Neural cell (in vitro differentiated cells): ENCODE results near the gene RUNX3. TPM values are rescaled to one million over a fixed set of nuclear protein-coding genes. Genes with fewer than 3 reads are reported as not detected.

Source experiments
- H2AFZ ChIP-seq: fragments of 200-600, 300-800 bp; sonication (generic), shearing (Covaris generic); 2 replicates; pipeline ENCODE4 v1.6.0; 2014; ENCODE audit warnings: low read depth, mild to moderate bottlenecking, antibody characterized with exemption, low read length, moderate library complexity
- H3F3A ChIP-seq: fragments of 200-600 bp; shearing (Covaris generic); 2 replicates; pipeline ENCODE4 v1.6.1; 2016; ENCODE audit warnings: mild to moderate bottlenecking, moderate library complexity, mixed read lengths, antibody characterized with exemption, low read length; ENCODE audit not compliant: insufficient read depth, poor library complexity, severe bottlenecking
- H3K27ac ChIP-seq: fragments of 200-600, 300-800 bp; sonication (generic), shearing (Covaris generic); 2 replicates; pipeline ENCODE4 v1.5.1; 2014; ENCODE audit warnings: mild to moderate bottlenecking, low read length, moderate library complexity
- H3K27me3 ChIP-seq: fragments of 300-800, 200-600 bp; sonication (generic), shearing (Covaris generic); 2 replicates; pipeline ENCODE4 v1.6.0; 2014; ENCODE audit warnings: mild to moderate bottlenecking, low read depth, low read length, moderate library complexity; ENCODE audit not compliant: insufficient read depth
- H3K36me3 ChIP-seq: fragments of 300-800, 200-600 bp; sonication (generic), shearing (Covaris generic); 2 replicates; pipeline ENCODE4 v1.5.1; 2014; ENCODE audit warnings: mild to moderate bottlenecking, antibody characterized with exemption, low read length, moderate library complexity; ENCODE audit not compliant: insufficient read depth
- H3K4me2 ChIP-seq: fragments of 300-800, 200-600 bp; sonication (generic), shearing (Covaris generic); 2 replicates; pipeline ENCODE4 v1.6.0; 2014; ENCODE audit warnings: mild to moderate bottlenecking, low read length
- H3K4me3 ChIP-seq: fragments of 300-800, 200-600 bp; sonication (generic), shearing (Covaris generic); 2 replicates; pipeline ENCODE4 v1.5.1; 2014; ENCODE audit warnings: mild to moderate bottlenecking, low read length, moderate library complexity
- H3K79me2 ChIP-seq: fragments of 200-600 bp; shearing (Covaris generic); replicated peaks from 2 replicates; pipeline ENCODE4 v1.6.0; 2014; ENCODE audit warnings: mild to moderate bottlenecking, low read length, moderate library complexity; ENCODE audit not compliant: insufficient read depth
- H3K9ac ChIP-seq: fragments of 300-800, 200-600 bp; sonication (generic), shearing (Covaris generic); 2 replicates; pipeline ENCODE4 v1.6.1; 2016; ENCODE audit warnings: mild to moderate bottlenecking, low read length, mixed read lengths
- H3K9me2 ChIP-seq: fragments of 200-600 bp; shearing (Covaris generic); 2 replicates; pipeline ENCODE4 v1.6.1; 2016; ENCODE audit warnings: mild to moderate bottlenecking, low read length, mixed read lengths; ENCODE audit not compliant: insufficient read depth
- H3K9me3 ChIP-seq: fragments of 200-600, 300-800 bp; sonication (generic), shearing (Covaris generic); 2 replicates; pipeline ENCODE4 v1.6.1; 2016; ENCODE audit warnings: mild to moderate bottlenecking, mixed run types, low read length, moderate library complexity, mixed read lengths
- H4K20me1 ChIP-seq: fragments of 200-600 bp; shearing (Covaris generic); 2 replicates; pipeline ENCODE4 v1.6.1; 2016; ENCODE audit warnings: mild to moderate bottlenecking, mixed run types; ENCODE audit not compliant: insufficient read depth
- CTCF ChIP-seq: fragments of 450-650 bp; IDR thresholded peaks from 2 replicates; pipeline ENCODE4 v1.5.1; 2014; ENCODE audit warnings: antibody characterized with exemption, mild to moderate bottlenecking, moderate library complexity; ENCODE audit not compliant: poor library complexity, severe bottlenecking
- EP300 ChIP-seq: fragments of 450-650 bp; conservative IDR thresholded peaks from 2 replicates; pipeline ENCODE4 v1.6.1; 2014; ENCODE audit warnings: antibody characterized with exemption, mild to moderate bottlenecking, moderate library complexity; ENCODE audit not compliant: poor library complexity, severe bottlenecking
- EZH2 ChIP-seq: fragments of 200-600, 300-800 bp; shearing (Covaris generic), sonication (generic); IDR thresholded peaks from 2 replicates; pipeline ENCODE4 v1.6.1; 2014; ENCODE audit warnings: antibody characterized with exemption, low read length, borderline replicate concordance, mild to moderate bottlenecking; ENCODE audit not compliant: insufficient read depth, poor library complexity, severe bottlenecking
- MXI1 ChIP-seq: fragments of 450-650 bp; conservative IDR thresholded peaks from 2 replicates; pipeline ENCODE4 v1.6.1; 2014; ENCODE audit warnings: antibody characterized with exemption, mild to moderate bottlenecking; ENCODE audit not compliant: poor library complexity, severe bottlenecking
- POLR2AphosphoS5 ChIP-seq: IDR thresholded peaks from 2 replicates; pipeline ENCODE4 v1.6.1; 2012
- RAD21 ChIP-seq: fragments of 450-650 bp; conservative IDR thresholded peaks from 2 replicates; pipeline ENCODE4 v1.6.1; 2014; ENCODE audit warnings: antibody characterized with exemption, mild to moderate bottlenecking, moderate library complexity
- REST ChIP-seq: IDR thresholded peaks from 2 replicates; pipeline ENCODE4 v1.6.1; 2012; ENCODE audit warnings: borderline replicate concordance
- SMC3 ChIP-seq: fragments of 450-650 bp; conservative IDR thresholded peaks from 2 replicates; pipeline ENCODE4 v1.6.1; 2014; ENCODE audit warnings: antibody characterized with exemption, mild to moderate bottlenecking, moderate library complexity; ENCODE audit not compliant: poor library complexity
- TAF1 ChIP-seq: IDR thresholded peaks from 2 replicates; pipeline ENCODE4 v1.6.1; 2012; ENCODE audit warnings: low read depth
- polyA plus RNA-seq: library from polyadenylated mRNA; depleted of rRNA; stranded (reverse); fragments of >200 nt; gene quantifications from 2 replicates; pipeline ENCODE4 v1.2.3, GENCODE V29; 2014

Gene RUNX3
- polyA plus RNA-seq, 1 donor from 2014 or later = not detected

- no peaks in the 10 kb centered on the region for H3F3A ChIP-seq
- H4K20me1 ChIP-seq = no peaks in the 10 kb centered on the region
- no peak overlapping the region for H3K4me3 ChIP-seq
- no peak for TF ChIP-seq EZH2
- no peak for TF ChIP-seq CTCF
- no peak overlapping the region for H2AFZ ChIP-seq
- H3K9ac ChIP-seq = no peak overlapping the region
- H3K9me2 ChIP-seq = no peaks in the 10 kb centered on the region
- no peaks in the 10 kb centered on the region for H3K36me3 ChIP-seq
- no peak overlapping the region for H3K27ac ChIP-seq
- no peaks in the 10 kb centered on the region for H3K9me3 ChIP-seq
- no peaks in the 10 kb centered on the region for H3K27me3 ChIP-seq
- H3K79me2 ChIP-seq = no peaks in the 10 kb centered on the region
- H3K4me2 ChIP-seq = no peak overlapping the region
These were observed 68.0 kb downstream of the RUNX3 start for GRCh38 chr1:24861821-24862727.

GRCh38 chr1:24860841-24861240 is 69.2 kb downstream of the RUNX3 start:
- no peaks in the 10 kb centered on the region for H3K9me3 ChIP-seq
- H3F3A ChIP-seq = no peaks in the 10 kb centered on the region
- no peaks in the 10 kb centered on the region for H3K79me2 ChIP-seq
- no peak overlapping the region for H3K4me2 ChIP-seq
- no peaks in the 10 kb centered on the region for H3K9me2 ChIP-seq
- H3K4me3 ChIP-seq = no peak overlapping the region
- no peak overlapping the region for H2AFZ ChIP-seq
- no peaks in the 10 kb centered on the region for H3K27me3 ChIP-seq
- TF ChIP-seq SMC3 (no peak), MXI1 (no peak), POLR2AphosphoS5 (no peak), CTCF (no peak), RAD21 (no peak), REST (no peak), EP300 (no peak), TAF1 (no peak), EZH2 (no peak)
- no peaks in the 10 kb centered on the region for H4K20me1 ChIP-seq
- H3K27ac ChIP-seq = no peak overlapping the region
- H3K9ac ChIP-seq = no peak overlapping the region
- H3K36me3 ChIP-seq = no peaks in the 10 kb centered on the region
